ENCODE measurements around the gene ACOT7. TPM values are rescaled to one million over a fixed set of nuclear protein-coding genes. Genes with fewer than 3 reads are reported as not detected.

The ACOT7 gene, protein sequence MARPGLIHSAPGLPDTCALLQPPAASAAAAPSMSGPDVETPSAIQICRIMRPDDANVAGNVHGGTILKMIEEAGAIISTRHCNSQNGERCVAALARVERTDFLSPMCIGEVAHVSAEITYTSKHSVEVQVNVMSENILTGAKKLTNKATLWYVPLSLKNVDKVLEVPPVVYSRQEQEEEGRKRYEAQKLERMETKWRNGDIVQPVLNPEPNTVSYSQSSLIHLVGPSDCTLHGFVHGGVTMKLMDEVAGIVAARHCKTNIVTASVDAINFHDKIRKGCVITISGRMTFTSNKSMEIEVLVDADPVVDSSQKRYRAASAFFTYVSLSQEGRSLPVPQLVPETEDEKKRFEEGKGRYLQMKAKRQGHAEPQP
- total RNA-seq (2022; extraction: Qiagen RNA extraction; ENCODE audit: low read depth), result 52.7 to 77.7 TPM (median 72.7 TPM) in 5 replicates

DNA sequence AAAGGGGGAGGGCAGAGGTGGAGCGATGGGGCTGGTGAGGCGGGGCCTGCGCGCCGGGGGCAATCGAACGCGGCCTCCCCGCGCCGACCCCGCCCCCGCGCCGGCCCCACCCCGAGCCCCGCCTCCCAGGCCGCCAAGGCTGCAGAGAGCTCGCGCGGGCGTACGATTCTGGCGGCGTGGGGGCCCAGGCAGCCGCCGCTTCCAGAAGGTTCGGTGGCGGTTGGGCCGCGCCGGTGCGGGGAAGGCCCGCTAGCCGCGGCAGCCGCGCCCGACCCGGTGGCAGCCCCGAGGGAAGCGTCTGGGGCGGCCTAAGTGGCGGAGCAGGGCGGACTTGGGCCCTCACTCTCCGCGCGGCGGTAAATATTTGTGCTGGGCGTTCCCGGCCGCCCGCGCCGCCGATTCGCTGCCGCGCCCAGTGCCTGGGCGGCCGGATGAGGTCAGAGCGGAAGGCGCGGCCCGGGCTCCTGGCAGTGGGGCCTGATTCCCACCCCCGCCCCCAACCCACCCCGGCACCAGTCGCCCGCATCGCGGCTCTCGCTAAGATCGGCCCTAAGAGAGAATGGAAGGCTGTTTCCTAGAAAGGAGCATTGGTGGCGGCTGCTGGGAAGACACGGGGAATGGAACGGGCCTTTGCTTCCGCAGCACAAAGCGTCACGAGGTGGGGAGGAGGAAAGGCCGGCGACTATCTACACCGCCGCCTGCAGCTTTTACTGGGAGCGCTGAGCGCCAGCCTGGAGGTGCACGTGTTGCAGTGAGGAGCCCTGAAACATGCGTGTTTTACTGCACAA, at the start of gene ACOT7:
ACOT7 (minus strand) TSS at position 368 of the 788 bp plus-strand sequence. CDS start 368 bp downstream, outside the sequence.

DNA sequence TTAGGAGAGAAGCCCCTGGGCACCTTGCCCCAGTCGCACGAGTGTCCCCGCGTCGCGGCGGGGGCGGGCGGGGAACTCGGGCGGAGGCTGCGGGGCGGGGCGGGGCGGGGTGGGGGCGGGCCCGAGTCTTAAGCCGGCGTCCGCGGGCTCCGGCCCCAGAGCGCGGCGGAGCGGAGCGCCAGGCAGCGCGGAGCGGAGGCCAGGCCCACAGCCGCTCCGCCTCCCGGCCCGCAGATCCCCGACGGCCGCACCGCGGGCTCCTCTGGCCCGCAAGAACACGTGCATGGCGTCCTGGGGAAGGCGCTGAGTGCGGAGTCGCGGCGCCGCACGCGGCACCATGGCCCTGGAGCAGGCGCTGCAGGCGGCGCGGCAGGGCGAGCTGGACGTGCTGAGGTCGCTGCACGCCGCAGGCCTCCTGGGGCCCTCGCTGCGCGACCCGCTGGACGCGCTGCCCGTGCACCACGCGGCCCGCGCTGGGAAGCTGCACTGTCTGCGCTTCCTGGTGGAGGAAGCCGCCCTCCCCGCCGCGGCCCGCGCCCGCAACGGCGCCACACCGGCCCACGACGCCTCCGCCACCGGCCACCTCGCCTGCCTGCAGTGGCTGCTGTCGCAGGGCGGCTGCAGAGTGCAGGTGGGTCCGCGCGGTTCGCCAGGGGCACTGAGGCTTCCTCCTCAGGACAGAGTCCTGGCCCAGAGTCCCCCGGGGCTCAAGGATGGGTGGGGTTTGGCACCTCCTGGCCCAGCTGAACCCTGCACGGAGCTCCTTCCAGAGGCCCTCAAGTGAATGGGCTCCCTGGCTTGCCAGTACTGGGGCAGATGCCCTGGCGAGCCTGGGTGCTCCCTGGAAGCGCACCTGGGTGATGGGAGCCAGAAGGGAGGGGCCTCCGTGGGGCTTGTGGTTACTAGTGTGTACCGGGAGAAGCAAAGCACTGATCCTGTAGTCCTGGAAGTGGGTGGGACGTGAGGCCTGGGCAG, 31.3 kb upstream of the ACOT7 start, which contains the start of gene ESPN:
ESPN (plus strand) TSS at position 158 of the 975 bp plus-strand sequence; CDS start at position 338, 180 bp downstream.

DNA sequence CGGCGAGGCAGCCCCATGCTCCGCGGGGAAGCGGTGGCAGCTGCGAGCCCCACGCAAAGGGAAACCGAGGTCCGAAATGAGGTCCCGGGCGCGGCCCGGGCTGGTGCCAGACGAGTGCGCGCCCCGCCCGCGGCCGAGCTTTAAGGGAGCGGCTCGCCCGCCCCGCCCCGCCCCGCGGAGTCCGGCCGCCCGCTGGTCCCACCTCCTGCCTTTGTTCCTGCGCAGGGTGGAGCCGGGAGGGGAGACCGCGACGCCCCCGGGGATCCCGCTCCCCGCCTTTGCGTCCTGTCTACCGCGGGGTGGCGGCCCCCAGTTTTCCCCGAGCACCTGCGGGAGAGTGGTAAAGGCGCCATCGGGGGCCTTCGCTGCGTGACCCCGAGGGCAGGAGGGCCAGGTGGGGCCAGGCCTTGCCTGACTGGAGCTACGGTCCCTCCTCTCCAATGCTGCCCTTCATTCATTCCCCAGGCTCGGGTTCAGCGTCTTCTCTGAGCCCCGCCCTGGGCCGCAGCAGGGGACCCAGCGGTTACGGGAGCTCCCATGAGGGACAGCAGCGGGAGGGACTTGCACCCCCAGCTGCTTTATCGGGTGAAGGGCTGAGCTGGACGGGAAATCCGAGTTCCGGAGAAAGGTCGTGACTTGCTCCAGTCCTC, 26.4 kb upstream of the ACOT7 start, which contains the start of gene HES2:
HES2 (minus strand) TSS at position 116 of the 650 bp plus-strand sequence; CDS start at position 17, 99 bp downstream.

DNA sequence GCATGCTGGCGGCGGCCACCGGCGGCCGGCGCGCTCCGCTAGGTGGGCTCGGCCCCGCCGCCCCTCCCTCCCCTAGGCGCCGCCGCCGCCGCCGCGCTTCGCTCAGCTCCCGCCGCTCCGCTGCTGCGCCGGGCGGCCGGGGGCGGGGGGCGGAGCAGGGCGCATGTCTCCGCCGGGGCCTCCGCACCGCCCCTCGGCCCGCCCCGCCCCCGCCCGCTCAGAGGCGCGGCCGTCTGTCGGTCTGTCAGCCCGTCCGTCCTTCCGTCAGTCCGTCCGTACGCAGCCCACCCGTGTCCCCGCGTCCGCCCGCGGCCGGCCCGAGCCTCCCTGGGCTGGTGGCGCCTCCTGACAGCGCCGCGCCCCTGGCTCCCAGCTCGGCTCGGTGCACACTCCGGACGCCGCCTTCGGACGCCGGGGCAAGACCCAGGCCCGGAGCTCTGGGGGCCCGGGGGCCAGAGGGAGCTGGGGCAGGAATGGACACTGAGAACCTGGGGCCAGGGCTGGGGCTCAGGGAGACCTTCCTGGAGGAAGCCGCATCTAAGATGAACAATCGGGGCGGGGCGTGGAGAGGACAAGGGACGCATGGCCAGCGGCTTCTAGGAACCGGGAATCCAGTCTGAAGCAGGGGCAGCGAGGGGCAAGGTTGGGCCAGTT, 132.5 kb downstream of the ACOT7 start, which contains the start of gene GPR153:
GPR153 (minus strand) TSS at position 138 of the 654 bp plus-strand sequence. CDS start 6,193 bp downstream, outside the sequence.

DNA sequence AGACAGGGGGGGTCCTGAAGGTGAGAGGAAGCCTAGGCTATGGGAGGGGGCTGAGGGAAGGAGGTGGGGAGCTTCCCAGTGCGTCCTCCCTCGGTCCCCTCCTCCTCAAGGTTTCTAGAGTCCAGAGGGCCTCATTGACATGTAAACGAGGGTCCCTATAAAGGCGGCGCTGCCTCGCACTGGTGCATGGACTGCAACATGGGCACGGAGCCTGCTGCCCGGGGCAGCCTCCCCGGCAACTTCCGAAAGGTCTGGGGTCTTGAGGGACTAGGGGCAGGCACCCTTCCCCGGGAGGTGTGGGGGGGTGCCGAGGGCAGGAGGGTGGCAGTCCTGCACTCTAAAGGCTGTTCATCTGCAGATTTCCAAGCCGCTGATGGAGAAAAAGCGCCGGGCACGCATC, 149.6 kb downstream of the ACOT7 start, which contains the start of gene HES3:
HES3 (plus strand) TSS at position 187 of the 400 bp plus-strand sequence; CDS start at position 374, 187 bp downstream.

Other genes starting within 250 kb of the ACOT7 start
- 0.55 to 0.83 TPM (median 0.69 TPM) in 5 replicates for gene CHD5, start 213.4 kb downstream of the ACOT7 start, total RNA-seq (2022; extraction: Qiagen RNA extraction; ENCODE audit: low read depth)
- gene RPL22, start 194.2 kb downstream of the ACOT7 start, total RNA-seq (2022; extraction: Qiagen RNA extraction; ENCODE audit: low read depth), result 316 to 492 TPM (median 454 TPM) in 5 replicates
- 15.6 to 22.3 TPM (median 19.3 TPM) in 5 replicates for gene RNF207, start 187.6 kb downstream of the ACOT7 start, total RNA-seq (2022; extraction: Qiagen RNA extraction; ENCODE audit: low read depth)
- gene ICMT, start 157.8 kb downstream of the ACOT7 start, total RNA-seq (2022; extraction: Qiagen RNA extraction; ENCODE audit: low read depth), result 46.0 to 57.4 TPM (median 55.8 TPM) in 5 replicates
- gene HES3, start 149.6 kb downstream of the ACOT7 start, total RNA-seq (2022; extraction: Qiagen RNA extraction; ENCODE audit: low read depth), result not detected in 5 replicates
- gene GPR153, start 132.7 kb downstream of the ACOT7 start, total RNA-seq (2022; extraction: Qiagen RNA extraction; ENCODE audit: low read depth), result 1.0 to 1.3 TPM (median 1.1 TPM) in 5 replicates
- gene HES2, start 26.2 kb upstream of the ACOT7 start, total RNA-seq (2022; extraction: Qiagen RNA extraction; ENCODE audit: low read depth), result 2.3 to 3.5 TPM (median 3.0 TPM) in 5 replicates
- 0.21 to 1.6 TPM (median 0.46 TPM) in 4 of 5 replicates, not detected in the other for gene ESPN, start 31.0 kb upstream of the ACOT7 start, total RNA-seq (2022; extraction: Qiagen RNA extraction; ENCODE audit: low read depth)
- gene TNFRSF25, start 72.4 kb upstream of the ACOT7 start, total RNA-seq (2022; extraction: Qiagen RNA extraction; ENCODE audit: low read depth), result 2.3 to 4.6 TPM (median 3.8 TPM) in 5 replicates
- 2.8 to 5.2 TPM (median 3.8 TPM) in 5 replicates for gene PLEKHG5, start 97.9 kb upstream of the ACOT7 start, total RNA-seq (2022; extraction: Qiagen RNA extraction; ENCODE audit: low read depth)
- 3.5 to 5.0 TPM (median 4.6 TPM) in 5 replicates for gene NOL9, start 160.7 kb upstream of the ACOT7 start, total RNA-seq (2022; extraction: Qiagen RNA extraction; ENCODE audit: low read depth)
- 0.07 TPM in 1 of 5 replicates, not detected in the others for gene TAS1R1, start 161.5 kb upstream of the ACOT7 start, total RNA-seq (2022; extraction: Qiagen RNA extraction; ENCODE audit: low read depth)
- gene ZBTB48, start 186.2 kb upstream of the ACOT7 start, total RNA-seq (2022; extraction: Qiagen RNA extraction; ENCODE audit: low read depth), result 11.5 to 15.5 TPM (median 15.2 TPM) in 5 replicates
- 21.2 to 36.4 TPM (median 27.0 TPM) in 5 replicates for gene KLHL21, start 209.1 kb upstream of the ACOT7 start, total RNA-seq (2022; extraction: Qiagen RNA extraction; ENCODE audit: low read depth)
- gene PHF13, start 220.0 kb upstream of the ACOT7 start, total RNA-seq (2022; extraction: Qiagen RNA extraction; ENCODE audit: low read depth), result 7.8 to 10.4 TPM (median 9.2 TPM) in 5 replicates
- gene THAP3, start 231.1 kb upstream of the ACOT7 start, total RNA-seq (2022; extraction: Qiagen RNA extraction; ENCODE audit: low read depth), result 17.2 to 19.9 TPM (median 18.1 TPM) in 5 replicates

Measured in A549 treated with CpdA at 1 μM for 4 hours (cell line).